HepG2 (cell line): Measurements from ENCODE around the gene MAN1B1. TPM values are rescaled to one million over a fixed set of nuclear protein-coding genes. Genes with fewer than 3 reads are reported as not detected.
A peak's percentile ranks its signal among the peaks of the same experiment; 100 is the strongest.

Experiments
- AGO2 ChIP-seq: fragments of 200-400 bp; formaldehyde crosslinking; optimal IDR thresholded peaks from 2 replicates; pipeline ENCODE3; 2017; ENCODE audit warnings: mild to moderate bottlenecking, low read depth, low read length, moderate library complexity
- ARID4A ChIP-seq: sonication (generic); formaldehyde crosslinking; IDR thresholded peaks from 2 replicates; pipeline ENCODE4 v1.5.0; 2020; ENCODE audit warnings: mild to moderate bottlenecking, missing genetic modification reagents, borderline replicate concordance
- CCAR2 ChIP-seq: fragments of 200-400 bp; formaldehyde crosslinking; optimal IDR thresholded peaks from 2 replicates; pipeline ENCODE3; 2018; ENCODE audit warnings: low read depth, mild to moderate bottlenecking, low read length, moderate library complexity
- DNMT3B ChIP-seq: conservative IDR thresholded peaks from 2 replicates; pipeline ENCODE4 v1.6.1; 2016; ENCODE audit warnings: missing biosample characterization, control low read depth
- FOXO1 ChIP-seq: sonication (generic); formaldehyde crosslinking; IDR thresholded peaks from 2 replicates; pipeline ENCODE4 v1.4.0; 2020; ENCODE audit warnings: missing genetic modification reagents
- GABPB1 ChIP-seq: IDR thresholded peaks from 2 replicates; pipeline ENCODE4 v1.6.1; 2016; ENCODE audit warnings: mild to moderate bottlenecking, missing genetic modification reagents, moderate library complexity, missing compliant biosample characterization
- GTF3A ChIP-seq: sonication (generic); formaldehyde crosslinking; conservative IDR thresholded peaks from 2 replicates; pipeline ENCODE4 v1.4.0; 2020; ENCODE audit warnings: mild to moderate bottlenecking, missing genetic modification reagents
- HMG20A ChIP-seq: IDR thresholded peaks from 2 replicates; pipeline ENCODE4 v1.6.1; 2016; ENCODE audit warnings: borderline replicate concordance
- RBM39 ChIP-seq: fragments of 200-400 bp; formaldehyde crosslinking; IDR thresholded peaks from one replicate; pipeline ENCODE4 v1.6.1; 2018; ENCODE audit warnings: antibody characterized with exemption, mild to moderate bottlenecking, low read depth, low read length; ENCODE audit not compliant: poor library complexity, severe bottlenecking
- RFX1 ChIP-seq: fragments of 450-650 bp; IDR thresholded peaks from 2 replicates; pipeline ENCODE4 v1.6.1; 2017
- SMAD3 ChIP-seq: sonication (generic); formaldehyde crosslinking; IDR thresholded peaks from 2 replicates; pipeline ENCODE4 v1.4.0; 2020; ENCODE audit warnings: missing genetic modification reagents
- TAF15 ChIP-seq: fragments of 200-400 bp; formaldehyde crosslinking; IDR thresholded peaks from one replicate; pipeline ENCODE4 v1.6.1; 2018; ENCODE audit warnings: mild to moderate bottlenecking, low read depth, low read length; ENCODE audit not compliant: poor library complexity, severe bottlenecking
- TCF12 ChIP-seq, 2 experiments: fragments of 450-650 bp in 1 of 2; sonication (generic) in 1 of 2; formaldehyde crosslinking in 1 of 2; IDR thresholded peaks; 2 replicates each; pipeline versions ENCODE4 v1.6.1 to v1.8.0; 2017 to 2022; ENCODE audit warnings: antibody characterized with exemption in 1 of 2, mild to moderate bottlenecking in 1 of 2, missing genetic modification reagents in 1 of 2, moderate library complexity in 1 of 2
- TSC22D2 ChIP-seq: sonication (generic); formaldehyde crosslinking; IDR thresholded peaks from 2 replicates; pipeline ENCODE4 v1.5.1; 2020; ENCODE audit warnings: missing genetic modification reagents, mild to moderate bottlenecking, borderline replicate concordance
- ZFAT ChIP-seq: sonication (generic); formaldehyde crosslinking; conservative IDR thresholded peaks from 2 replicates; pipeline ENCODE4 v1.8.1; 2023; ENCODE audit warnings: missing genetic modification reagents, inconsistent platforms
- ZIK1 ChIP-seq: sonication (generic); formaldehyde crosslinking; IDR thresholded peaks from 2 replicates; pipeline ENCODE4 v1.5.0; 2020; ENCODE audit warnings: mild to moderate bottlenecking, low read depth, missing genetic modification reagents, borderline replicate concordance
- ZMYM4 ChIP-seq: sonication (generic); formaldehyde crosslinking; IDR thresholded peaks from 2 replicates; pipeline ENCODE4 v1.8.1; 2023; ENCODE audit warnings: mild to moderate bottlenecking, missing genetic modification reagents
- ZNF335 ChIP-seq: sonication (generic); formaldehyde crosslinking; IDR thresholded peaks from 2 replicates; pipeline ENCODE4 v1.4.0; 2020; ENCODE audit warnings: missing genetic modification reagents
- ZNF564 ChIP-seq: sonication (generic); formaldehyde crosslinking; IDR thresholded peaks from 2 replicates; pipeline ENCODE4 v1.8.1; 2023; ENCODE audit warnings: mild to moderate bottlenecking, missing genetic modification reagents
- ZSCAN25 ChIP-seq: sonication (generic); formaldehyde crosslinking; IDR thresholded peaks from 2 replicates; pipeline ENCODE4 v1.8.0; 2022; ENCODE audit warnings: mild to moderate bottlenecking, missing genetic modification reagents
- polyA plus RNA-seq, 8 experiments: library from polyadenylated mRNA; depleted of rRNA in 3 of 8; stranded (reverse) in 7 of 8; unstranded in 1 of 8; fragments of >200 nt; fragmentation: Illumina TruSeq in 4 of 8; extraction: Trizol in 4 of 8; gene quantifications; 2 replicates each; pipeline versions ENCODE4 v1.2.1 to v1.2.3, GENCODE V29; 2011 to 2016; ENCODE audit warnings: low read depth in 4 of 8, missing spikeins in 1 of 8, mixed read lengths in 1 of 8; ENCODE audit not compliant: insufficient read depth in 1 of 8
- total RNA-seq, 5 experiments: library from RNA; depleted of rRNA; stranded (reverse); fragments of >200 nt; fragmentation: Illumina TruSeq; extraction: Trizol; gene quantifications; 2 replicates each; pipeline ENCODE4 v1.2.3, GENCODE V29; 2016; ENCODE audit warnings: low read depth in 1 of 5
- TF ChIP-seq, protein P1 (sequence below): IDR thresholded peaks from 2 replicates; pipeline ENCODE4 v1.6.1; 2018; ENCODE audit warnings: missing genetic modification reagents
- TF ChIP-seq, protein P2 (sequence below): sonication (generic); formaldehyde crosslinking; IDR thresholded peaks from 2 replicates; pipeline ENCODE4 v1.9.0; 2022; ENCODE audit warnings: low read depth, missing genetic modification reagents

The MAN1B1 gene
- total and polyA plus RNA-seq, 2 of the 13 experiments (the other 11 are each of a cell fraction or from before 2014, with no cell fraction given), result 48.9 to 59.5 TPM

DNA sequence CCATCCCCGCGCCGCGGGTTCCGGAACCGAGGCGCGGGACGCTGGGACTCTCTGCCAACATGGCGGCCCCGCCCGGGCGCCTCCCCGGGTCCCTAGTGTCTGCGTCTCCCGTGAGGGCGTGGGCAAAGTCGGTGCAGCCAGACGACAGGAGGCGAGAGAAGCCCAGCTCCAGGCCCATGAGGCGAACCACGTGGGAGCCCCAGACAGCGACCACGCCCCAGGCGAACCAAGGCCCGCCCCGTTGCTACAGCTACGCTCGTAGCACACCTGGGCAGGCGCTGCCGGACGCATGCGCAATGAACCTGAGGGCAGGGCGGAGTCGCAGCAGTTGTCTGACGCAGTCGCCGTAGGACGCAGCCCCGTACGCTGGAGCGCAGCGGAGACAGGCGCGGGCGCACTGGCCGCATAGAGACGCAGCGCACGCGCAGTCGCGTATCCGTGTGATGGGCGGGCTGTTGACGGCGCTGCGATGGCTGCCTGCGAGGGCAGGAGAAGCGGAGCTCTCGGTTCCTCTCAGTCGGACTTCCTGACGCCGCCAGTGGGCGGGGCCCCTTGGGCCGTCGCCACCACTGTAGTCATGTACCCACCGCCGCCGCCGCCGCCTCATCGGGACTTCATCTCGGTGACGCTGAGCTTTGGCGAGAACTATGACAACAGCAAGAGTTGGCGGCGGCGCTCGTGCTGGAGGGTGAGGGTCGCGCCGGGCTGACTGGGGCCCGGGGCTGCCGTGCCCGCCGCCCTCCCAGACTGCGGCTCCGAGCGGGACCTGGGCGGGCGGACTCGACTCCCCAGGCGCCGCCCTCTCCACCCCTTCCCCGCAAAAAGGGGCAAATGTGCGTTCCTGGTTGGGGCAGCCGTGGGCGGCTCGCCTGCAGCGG lies at the start of gene MAN1B1 (continued):
- peak; percentile 55; the same call in 1 of the 2 replicates for TF ChIP-seq ZIK1 (CRISPR knock-in tag)
- TF ChIP-seq TSC22D2 (CRISPR knock-in tag), result no peak
- no peak; the same call in 1 of the 2 replicates for TF ChIP-seq FOXO1 (CRISPR knock-in tag)
- no peak; the same call in 1 of the 2 replicates for TF ChIP-seq GTF3A (CRISPR knock-in tag)
- TF ChIP-seq, protein P1, sequence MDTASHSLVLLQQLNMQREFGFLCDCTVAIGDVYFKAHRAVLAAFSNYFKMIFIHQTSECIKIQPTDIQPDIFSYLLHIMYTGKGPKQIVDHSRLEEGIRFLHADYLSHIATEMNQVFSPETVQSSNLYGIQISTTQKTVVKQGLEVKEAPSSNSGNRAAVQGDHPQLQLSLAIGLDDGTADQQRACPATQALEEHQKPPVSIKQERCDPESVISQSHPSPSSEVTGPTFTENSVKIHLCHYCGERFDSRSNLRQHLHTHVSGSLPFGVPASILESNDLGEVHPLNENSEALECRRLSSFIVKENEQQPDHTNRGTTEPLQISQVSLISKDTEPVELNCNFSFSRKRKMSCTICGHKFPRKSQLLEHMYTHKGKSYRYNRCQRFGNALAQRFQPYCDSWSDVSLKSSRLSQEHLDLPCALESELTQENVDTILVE, result 0 out of 2 replicates have a peak, but pooled peaks have one; percentile 72
- peak; percentile 55 for TF ChIP-seq RBM39
- no peak for TF ChIP-seq ZMYM4 (CRISPR knock-in tag)
- no peak for TF ChIP-seq CCAR2
- peak; percentile 93 for TF ChIP-seq ARID4A (CRISPR knock-in tag)
- no peak for TF ChIP-seq ZSCAN25 (CRISPR knock-in tag)
- no peak for TF ChIP-seq ZFAT (CRISPR knock-in tag)
- no peak; the same call in 1 of the 2 replicates for TF ChIP-seq ZNF564 (CRISPR knock-in tag)
- TF ChIP-seq, protein P2, sequence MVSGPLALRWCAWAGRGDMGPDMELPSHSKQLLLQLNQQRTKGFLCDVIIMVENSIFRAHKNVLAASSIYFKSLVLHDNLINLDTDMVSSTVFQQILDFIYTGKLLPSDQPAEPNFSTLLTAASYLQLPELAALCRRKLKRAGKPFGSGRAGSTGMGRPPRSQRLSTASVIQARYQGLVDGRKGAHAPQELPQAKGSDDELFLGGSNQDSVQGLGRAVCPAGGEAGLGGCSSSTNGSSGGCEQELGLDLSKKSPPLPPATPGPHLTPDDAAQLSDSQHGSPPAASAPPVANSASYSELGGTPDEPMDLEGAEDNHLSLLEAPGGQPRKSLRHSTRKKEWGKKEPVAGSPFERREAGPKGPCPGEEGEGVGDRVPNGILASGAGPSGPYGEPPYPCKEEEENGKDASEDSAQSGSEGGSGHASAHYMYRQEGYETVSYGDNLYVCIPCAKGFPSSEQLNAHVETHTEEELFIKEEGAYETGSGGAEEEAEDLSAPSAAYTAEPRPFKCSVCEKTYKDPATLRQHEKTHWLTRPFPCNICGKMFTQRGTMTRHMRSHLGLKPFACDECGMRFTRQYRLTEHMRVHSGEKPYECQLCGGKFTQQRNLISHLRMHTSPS (CRISPR knock-in tag), result peak; percentile 39; the same call in 1 of the 2 replicates
- TF ChIP-seq DNMT3B, result 0 out of 2 replicates have a peak, but pooled peaks have one; percentile 38
- peak; percentile 75 for TF ChIP-seq ZNF335 (CRISPR knock-in tag)
- TF ChIP-seq RFX1, result peak; percentile 98
- 0 out of 2 replicates have a peak, but pooled peaks have one; percentile 18 for TF ChIP-seq HMG20A (CRISPR knock-in tag)
- peak; percentile 81 for TF ChIP-seq GABPB1 (CRISPR knock-in tag)
- TF ChIP-seq TCF12 (IDR thresholded peaks at IDR 0.05), result no peak
- 0 out of 2 replicates have a peak, but pooled peaks have one; percentile 12 for TF ChIP-seq TCF12 (CRISPR knock-in tag; IDR thresholded peaks at IDR 0.05)
- TF ChIP-seq TAF15, result peak; percentile 59
- peak; percentile 85 for TF ChIP-seq AGO2
- 0 out of 2 replicates have a peak, but pooled peaks have one; percentile 51 for TF ChIP-seq SMAD3 (CRISPR knock-in tag)
